ENCODE results near the gene TMEM131L. TPM values are rescaled to one million over a fixed set of nuclear protein-coding genes. Genes with fewer than 3 reads are reported as not detected.

TMEM131L gene
- total and polyA plus RNA-seq, 4 donors = 4.9 to 41.3 (median 12.9) TPM

- peaks cover 5 to 12% (median 6%) of the 10 kb centered on the region in 4 donors for H3K4me1 ChIP-seq (ENCODE audit: control insufficient read depth in 4 of 4, insufficient read depth in 4 of 4, low read length in 3 of 4)
- no peak overlapping the region for H3K9ac ChIP-seq (ENCODE audit: low read depth in 1 of 2, low read length in 2 of 2)
- WGBS = 91% methylated on average over 1 of the region's 1 CpG
These were observed 36.4 kb downstream of the TMEM131L start for GRCh38 chr4:153502584-153502983.

GRCh38 chr4:153506341-153507309, 40.5 kb downstream of the TMEM131L start:
- DNase-seq (ENCODE audit: low spot score) = no peak
- Histone ChIP-seq H3K4me1 (ENCODE audit: control insufficient read depth in 4 of 4, insufficient read depth in 4 of 4, low read length in 3 of 4) (no peaks in the 10 kb centered on the region), H3K9ac (ENCODE audit: low read depth in 1 of 2, low read length in 2 of 2) (no peak overlapping the region), H3K27ac (ENCODE audit: low read depth in 1 of 2, low read length in 2 of 2) (no peak overlapping the region), H3K4me3 (ENCODE audit: low read depth in 1 of 3, low read length in 3 of 3) (no peak overlapping the region), H3K27me3 (ENCODE audit: control insufficient read depth in 4 of 4, insufficient read depth in 4 of 4, low read length in 3 of 4) (no peaks in the 10 kb centered on the region), H3K9me3 (ENCODE audit: control insufficient read depth in 4 of 4, low read length in 3 of 4) (no peaks in the 10 kb centered on the region), H3K36me3 (ENCODE audit: control insufficient read depth in 4 of 4, insufficient read depth in 3 of 4, low read depth in 1 of 4, low read length in 3 of 4) (no peaks in the 10 kb centered on the region)
- WGBS = 93% methylated on average over 11 of the region's 11 CpGs
- TF ChIP-seq HNF4G (IDR thresholded peaks at IDR 0.05) = no peak
- no peak for TF ChIP-seq NR2F2 (IDR thresholded peaks at IDR 0.05)
- no peak for TF ChIP-seq GABPA (IDR thresholded peaks at IDR 0.05 in 1 of 2, conservative IDR thresholded peaks at IDR 0.05 in 1 of 2)
- TF ChIP-seq HNF4A (conservative IDR thresholded peaks at IDR 0.05) = no peak
- no peak for TF ChIP-seq CTCF (IDR thresholded peaks at IDR 0.05; ENCODE audit: low read depth, low read length, missing input control)
- no peak for TF ChIP-seq EGR1 (IDR thresholded peaks at IDR 0.05; ENCODE audit: low read depth in 2 of 2)
- TF ChIP-seq REST (IDR thresholded peaks at IDR 0.05) = no peak
- TF ChIP-seq RAD21 (IDR thresholded peaks at IDR 0.05) = no peak
- TF ChIP-seq FOXA1 (IDR thresholded peaks at IDR 0.05) = no peak

More at GRCh38 chr4:153502584-153502983, 36.4 kb downstream of the TMEM131L start:
- no peak for DNase-seq (ENCODE audit: low spot score)
- Histone ChIP-seq H3K27ac (ENCODE audit: low read depth in 1 of 2, low read length in 2 of 2) (no peak overlapping the region), H3K36me3 (ENCODE audit: control insufficient read depth in 4 of 4, insufficient read depth in 3 of 4, low read depth in 1 of 4, low read length in 3 of 4) (no peaks in the 10 kb centered on the region), H3K9me3 (ENCODE audit: control insufficient read depth in 4 of 4, low read length in 3 of 4) (no peaks in the 10 kb centered on the region), H3K4me3 (ENCODE audit: low read depth in 1 of 3, low read length in 3 of 3) (no peak overlapping the region), H3K27me3 (ENCODE audit: control insufficient read depth in 4 of 4, insufficient read depth in 4 of 4, low read length in 3 of 4) (no peaks in the 10 kb centered on the region)
- no peak for TF ChIP-seq REST (IDR thresholded peaks at IDR 0.05)
- TF ChIP-seq NR2F2 (IDR thresholded peaks at IDR 0.05) = no peak
- no peak for TF ChIP-seq YY1 (IDR thresholded peaks at IDR 0.05)
- TF ChIP-seq CTCF (IDR thresholded peaks at IDR 0.05; ENCODE audit: low read depth, low read length, missing input control) = no peak
- TF ChIP-seq FOXA2 (IDR thresholded peaks at IDR 0.05) = no peak
- TF ChIP-seq EGR1 (IDR thresholded peaks at IDR 0.05; ENCODE audit: low read depth in 2 of 2) = no peak
